Right lobe of liver (tissue), 6 donors: ENCODE measurements around the gene MPHOSPH9. TPM values are rescaled to one million over a fixed set of nuclear protein-coding genes. Genes with fewer than 3 reads are reported as not detected.

Experiments
- ATAC-seq, 4 donors: fragments of 200-7000 bp; cut with Tn5 transposase; one replicate each; pipeline ENCODE4 v1.9.1; 2020; ENCODE audit warnings: mild to moderate bottlenecking in 4 of 4, moderate library complexity in 4 of 4
- DNase-seq, 3 donors: peaks; one replicate each; pipeline ENCODE4 v3.0.0-alpha.2; 2020
- H3K27ac ChIP-seq, 3 donors: fragments of 200-600 bp; one replicate each; pipeline ENCODE4 v1.8.0; 2022
- H3K27me3 ChIP-seq, 2 donors: fragments of 200-600 bp; one replicate each; pipeline ENCODE4 v1.8.0; 2022
- H3K36me3 ChIP-seq, 4 donors: fragments of 200-600 bp; sonication (generic) in 1 of 4; one replicate each; pipeline versions ENCODE4 v1.5.1 to v1.8.0; 2017 to 2022; ENCODE audit warnings: control low read depth in 1 of 4
- H3K4me1 ChIP-seq, 4 donors: fragments of 200-600 bp; sonication (generic) in 1 of 4; one replicate each; pipeline versions ENCODE4 v1.5.1 to v1.8.0; 2017 to 2022; ENCODE audit warnings: control low read depth in 1 of 4
- H3K4me3 ChIP-seq, 3 donors: fragments of 200-600 bp; one replicate each; pipeline ENCODE4 v1.8.0; 2022
- H3K9me3 ChIP-seq, 4 donors: fragments of 200-600 bp; sonication (generic) in 1 of 4; one replicate each; pipeline versions ENCODE4 v1.5.1 to v1.8.0; 2017 to 2022; ENCODE audit warnings: control low read depth in 1 of 4
- POLR2A ChIP-seq: fragments of 450-650 bp; IDR thresholded peaks from one replicate; pipeline ENCODE4 v1.6.1; 2017; ENCODE audit warnings: antibody characterized with exemption, mild to moderate bottlenecking
- WGBS: methylation state at CpG from one replicate; pipeline ENCODE4 v1.1.6; 2018; ENCODE audit warnings: low coverage, low lambda C conversion rate; ENCODE audit not compliant: insufficient coverage; ENCODE audit errors: missing lambda C conversion rate; 5-methylcytosine and 5-hydroxymethylcytosine counted together
- intact Hi-C, 2 donors: fragments of 100-400 bp; cut with DNase I; formaldehyde crosslinking; loops; one replicate each; pipeline versions ENCODE4 v1.11.2 to v1.14.1; 2022
- total RNA-seq, 6 experiments: library from RNA; depleted of rRNA in 2 of 6; stranded (reverse); fragments of >200 nt in 2 of 6; fragmentation: NEBNext Ultra II Directional in 3 of 6; extraction: Animal tissue kit (Norgen Biotek cat#: 25700) in 3 of 6; gene quantifications; one replicate each; pipeline versions ENCODE4 v1.1.0 to v1.2.4, GENCODE V29; 2016 to 2023
- TF ChIP-seq, protein P1 (sequence below), 4 donors: fragments of 200-600 bp in 3 of 4; fragments of 450-650 bp in 1 of 4; IDR thresholded peaks; one replicate each; pipeline versions ENCODE4 v1.5.1 to v1.8.0; 2016 to 2022; ENCODE audit warnings: antibody characterized with exemption in 4 of 4, mild to moderate bottlenecking in 2 of 4
- donor health status: DM: no; HTN: yes; CAD: no.
- donor health status: DM: no; HTN: no; CAD: no.
- donor health status: DM: no; HTN: no; CAD: no.
- donor health status: DM: no; HTN: yes; CAD: no.
- donor health status: DM: no; HTN: yes; CAD: no.

Gene MPHOSPH9
- total RNA-seq, 6 experiments from 2014 or later, result 14.5 to 25.7 (median 19.1) TPM

- ATAC-seq, result peak; percentile 9 to 36 (median 21)
- H3K27ac ChIP-seq, result peak overlapping the region in 1 of 3 donors; percentile 24
Measured at GRCh38 chr12:123131291-123131832, 101.6 kb downstream of the MPHOSPH9 start.

GRCh38 chr12:123129621-123130020, 103.3 kb downstream of the MPHOSPH9 start:
- ATAC-seq, result no peak
- no peaks in the 10 kb centered on the region for H3K9me3 ChIP-seq
- intact Hi-C loops, result no loop called here
- H3K4me1 ChIP-seq, result peaks cover 0 to 9% (median 3%) of the 10 kb centered on the region in 4 donors
- no peak overlapping the region for H3K27ac ChIP-seq
- no peak for DNase-seq
- TF ChIP-seq, protein P1, sequence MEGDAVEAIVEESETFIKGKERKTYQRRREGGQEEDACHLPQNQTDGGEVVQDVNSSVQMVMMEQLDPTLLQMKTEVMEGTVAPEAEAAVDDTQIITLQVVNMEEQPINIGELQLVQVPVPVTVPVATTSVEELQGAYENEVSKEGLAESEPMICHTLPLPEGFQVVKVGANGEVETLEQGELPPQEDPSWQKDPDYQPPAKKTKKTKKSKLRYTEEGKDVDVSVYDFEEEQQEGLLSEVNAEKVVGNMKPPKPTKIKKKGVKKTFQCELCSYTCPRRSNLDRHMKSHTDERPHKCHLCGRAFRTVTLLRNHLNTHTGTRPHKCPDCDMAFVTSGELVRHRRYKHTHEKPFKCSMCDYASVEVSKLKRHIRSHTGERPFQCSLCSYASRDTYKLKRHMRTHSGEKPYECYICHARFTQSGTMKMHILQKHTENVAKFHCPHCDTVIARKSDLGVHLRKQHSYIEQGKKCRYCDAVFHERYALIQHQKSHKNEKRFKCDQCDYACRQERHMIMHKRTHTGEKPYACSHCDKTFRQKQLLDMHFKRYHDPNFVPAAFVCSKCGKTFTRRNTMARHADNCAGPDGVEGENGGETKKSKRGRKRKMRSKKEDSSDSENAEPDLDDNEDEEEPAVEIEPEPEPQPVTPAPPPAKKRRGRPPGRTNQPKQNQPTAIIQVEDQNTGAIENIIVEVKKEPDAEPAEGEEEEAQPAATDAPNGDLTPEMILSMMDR (IDR thresholded peaks at IDR 0.05), result no peak
- no peak for TF ChIP-seq POLR2A
- WGBS, result 92% methylated on average over 4 of the region's 4 CpGs
- H3K27me3 ChIP-seq, result no peaks in the 10 kb centered on the region
- no peaks in the 10 kb centered on the region for H3K36me3 ChIP-seq
- no peak overlapping the region for H3K4me3 ChIP-seq

More at GRCh38 chr12:123131291-123131832, 101.6 kb downstream of the MPHOSPH9 start:
- Histone ChIP-seq H3K4me3 (no peak overlapping the region), H3K36me3 (no peaks in the 10 kb centered on the region), H3K4me1 (peaks cover 0 to 9% (median 3%) of the 10 kb centered on the region in 4 donors), H3K27me3 (no peaks in the 10 kb centered on the region), H3K9me3 (no peaks in the 10 kb centered on the region)
- TF ChIP-seq POLR2A, result no peak
- TF ChIP-seq, protein P1 (IDR thresholded peaks at IDR 0.05), result no peak
- intact Hi-C loops, result no loop called here
- no peak for DNase-seq
- 80% methylated on average over 2 of the region's 4 CpGs for WGBS

DNA sequence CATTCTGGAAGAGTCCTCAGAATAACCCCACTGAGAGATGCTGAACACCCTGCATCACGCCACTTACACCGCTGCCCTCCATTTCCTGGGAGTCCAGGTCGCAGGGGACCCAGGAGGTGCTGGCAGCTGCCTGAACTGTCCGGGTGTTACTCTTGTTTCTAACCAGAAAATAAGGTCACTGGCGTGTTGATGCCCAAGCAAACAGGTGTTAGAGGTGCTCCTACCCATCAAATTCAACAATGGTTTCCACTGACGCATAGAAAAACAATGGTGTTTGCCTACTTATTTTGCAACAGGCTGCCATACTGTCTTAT, 105.8 kb downstream of the MPHOSPH9 start:
- Histone ChIP-seq H3K36me3 (no peaks in the 10 kb centered on the region), H3K27me3 (no peaks in the 10 kb centered on the region), H3K27ac (no peak overlapping the region), H3K9me3 (no peaks in the 10 kb centered on the region), H3K4me3 (no peak overlapping the region), H3K4me1 (peaks cover 0 to 3% (median 0%) of the 10 kb centered on the region in 4 donors)
- WGBS, result 77% methylated on average over 5 of the region's 6 CpGs
- TF ChIP-seq, protein P1 (IDR thresholded peaks at IDR 0.05), result no peak
- DNase-seq (no peak), ATAC-seq (no peak)
- intact Hi-C loops, result no loop called here

GRCh38 chr12:123126294-123127181, 106.4 kb downstream of the MPHOSPH9 start:
- WGBS, result 68% methylated on average over 6 of the region's 6 CpGs
- Histone ChIP-seq H3K4me3 (no peak overlapping the region), H3K4me1 (peaks cover 0 to 9% (median 3%) of the 10 kb centered on the region in 4 donors), H3K36me3 (no peaks in the 10 kb centered on the region), H3K9me3 (no peaks in the 10 kb centered on the region), H3K27ac (no peak overlapping the region), H3K27me3 (no peaks in the 10 kb centered on the region)
- DNase-seq (no peak), ATAC-seq (peak in 3 of 4 donors; percentile 16 to 83 (median 24))
- TF ChIP-seq POLR2A, result no peak
- TF ChIP-seq, protein P1 (IDR thresholded peaks at IDR 0.05), result no peak
- intact Hi-C loops, result no loop called here
